ENCODE results near the gene PCCB. TPM values are rescaled to one million over a fixed set of nuclear protein-coding genes. Genes with fewer than 3 reads are reported as not detected.
"Not testable (repeated sequence)": the region's sequence is repeated elsewhere in the genome, so short reads cannot be mapped to it uniquely, and the experiment has no call there.

Gene PCCB
- total and polyA plus RNA-seq, 5 experiments from 2014 or later: 14.7 to 42.5 (median 30.2) TPM

GRCh38 chr3:136332776-136333175 lies 82.6 kb downstream of the PCCB start:
- H3K36me3 Mint-ChIP-seq: peaks cover 0 to 77% (median 38%) of the 10 kb centered on the region in 3 donors
- POLR2A ChIA-PET: interaction anchor here (1.6 kb wide), 1 partner anchor 420 kb away, joined by 3 read pairs; the partner anchor contains the start of gene STAG1
- DNase-seq: no peak
- no peaks in the 10 kb centered on the region for H3K27me3 Mint-ChIP-seq
- peak overlapping the region in 6 of 10 donors; percentile 12 to 85 (median 47) for H3K27ac Mint-ChIP-seq
- peaks cover 0 to 3% (median 0%) of the 10 kb centered on the region in 4 donors for H3K4me1 Mint-ChIP-seq
- ATAC-seq: no peak
- no peaks in the 10 kb centered on the region for H3K9me3 Mint-ChIP-seq
- no peak overlapping the region for H3K4me3 Mint-ChIP-seq

GRCh38 chr3:136334209-136334608 lies 84.1 kb downstream of the PCCB start:
- ATAC-seq: no peak
- POLR2A ChIA-PET: interaction anchor here (1.1 to 1.6 kb wide), 2 partner anchors 137 to 418 kb away, joined by 3 read pairs; partner anchors contain the start of gene STAG1
- Mint-ChIP-seq H3K4me1 (peaks cover 0 to 3% (median under 1%) of the 10 kb centered on the region in 4 donors), H3K9me3 (no peaks in the 10 kb centered on the region), H3K27ac (peak overlapping the region in 6 of 10 donors; percentile 4 to 78 (median 34)), H3K27me3 (no peaks in the 10 kb centered on the region), H3K4me3 (no peak overlapping the region), H3K36me3 (peaks cover 0 to 75% (median 29%) of the 10 kb centered on the region in 3 donors)
- no peak for DNase-seq

- H3K27me3 Mint-ChIP-seq, H3K9me3 Mint-ChIP-seq, H3K4me3 Mint-ChIP-seq, ATAC-seq, DNase-seq, H3K4me1 Mint-ChIP-seq, POLR2A ChIA-PET: not testable (repeated sequence)
- Mint-ChIP-seq H3K36me3 (peaks cover 0 to 75% (median 26%) of the 10 kb centered on the region in 3 donors), H3K27ac (peak overlapping the region in 4 of 10 donors; percentile 11 to 31 (median 16))
Observed at GRCh38 chr3:136334726-136335125, 84.6 kb downstream of the PCCB start.

GRCh38 chr3:136336329-136337100 lies 86.4 kb downstream of the PCCB start:
- peaks cover 0 to 83% (median 34%) of the 10 kb centered on the region in 3 donors for H3K36me3 Mint-ChIP-seq
- no peaks in the 10 kb centered on the region for H3K27me3 Mint-ChIP-seq
- H3K9me3 Mint-ChIP-seq: no peaks in the 10 kb centered on the region
- H3K27ac Mint-ChIP-seq: peak overlapping the region in 8 of 10 donors; percentile 7 to 83 (median 26)
- H3K4me3 Mint-ChIP-seq: no peak overlapping the region
- no peak for ATAC-seq
- POLR2A ChIA-PET: interaction anchor here (0.6 kb wide), 1 partner anchor 208 kb away, joined by 5 read pairs; no protein-coding TSS in a partner anchor
- no peak for DNase-seq
- peaks cover 0 to 3% (median under 1%) of the 10 kb centered on the region in 4 donors for H3K4me1 Mint-ChIP-seq

GRCh38 chr3:136343446-136343845 lies 93.3 kb downstream of the PCCB start:
- POLR2A ChIA-PET: no interaction called here
- Mint-ChIP-seq H3K36me3 (peaks cover 0 to 77% (median 21%) of the 10 kb centered on the region in 3 donors), H3K27ac (peak overlapping the region in 3 of 10 donors; percentile 11 to 66 (median 32)), H3K4me3 (no peak overlapping the region), H3K9me3 (no peaks in the 10 kb centered on the region), H3K4me1 (no peaks in the 10 kb centered on the region), H3K27me3 (no peaks in the 10 kb centered on the region)
- DNase-seq: no peak
- ATAC-seq: no peak

GRCh38 chr3:136343873-136344555 lies 93.9 kb downstream of the PCCB start:
- POLR2A ChIA-PET: no interaction called here
- DNase-seq (no peak), ATAC-seq (no peak)
- Mint-ChIP-seq H3K4me1 (no peaks in the 10 kb centered on the region), H3K9me3 (no peaks in the 10 kb centered on the region), H3K36me3 (peaks cover 0 to 77% (median 23%) of the 10 kb centered on the region in 3 donors), H3K27ac (peak overlapping the region in 3 of 10 donors; percentile 13 to 66 (median 32)), H3K27me3 (no peaks in the 10 kb centered on the region), H3K4me3 (no peak overlapping the region)

- POLR2A ChIA-PET: no interaction called here
- Mint-ChIP-seq H3K27me3 (no peaks in the 10 kb centered on the region), H3K9me3 (no peaks in the 10 kb centered on the region), H3K36me3 (peaks cover 0 to 67% (median 15%) of the 10 kb centered on the region in 3 donors), H3K4me1 (no peaks in the 10 kb centered on the region), H3K27ac (peak overlapping the region in 2 of 10 donors; percentile 53 to 72), H3K4me3 (no peak overlapping the region)
- no peak for DNase-seq
- ATAC-seq: no peak
Observed at GRCh38 chr3:136346486-136346885, 96.3 kb downstream of the PCCB start.

- Mint-ChIP-seq H3K36me3 (peaks cover 0 to 58% (median 7%) of the 10 kb centered on the region in 3 donors), H3K4me1 (peaks cover 0 to 5% (median 3%) of the 10 kb centered on the region in 4 donors), H3K27ac (peak overlapping the region in 3 of 10 donors; percentile 17 to 63 (median 44)), H3K9me3 (peaks cover 0 to 2% (median 0%) of the 10 kb centered on the region in 9 donors), H3K27me3 (no peaks in the 10 kb centered on the region), H3K4me3 (no peak overlapping the region)
- ATAC-seq (no peak), DNase-seq (no peak)
- POLR2A ChIA-PET: no interaction called here
Observed at GRCh38 chr3:136350132-136350531, 100.0 kb downstream of the PCCB start.

- ATAC-seq: no peak
- Mint-ChIP-seq H3K9me3 (peaks cover 0 to 5% (median 2%) of the 10 kb centered on the region in 9 donors), H3K27ac (peak overlapping the region in 6 of 10 donors; percentile 37 to 85 (median 53))
Observed at GRCh38 chr3:136350557-136350956, 100.4 kb downstream of the PCCB start.

GRCh38 chr3:136351351-136351750 lies 101.2 kb downstream of the PCCB start:
- Mint-ChIP-seq H3K27me3 (no peaks in the 10 kb centered on the region), H3K4me1 (peaks cover 0 to 5% (median 3%) of the 10 kb centered on the region in 4 donors), H3K27ac (no peak overlapping the region), H3K9me3 (peaks cover 0 to 10% (median 5%) of the 10 kb centered on the region in 9 donors), H3K36me3 (peaks cover 10 to 61% (median 17%) of the 10 kb centered on the region in 3 donors), H3K4me3 (no peak overlapping the region)
- POLR2A ChIA-PET: interaction anchor here (0.6 kb wide), 1 partner anchor 66 kb away, joined by 3 read pairs; no protein-coding TSS in a partner anchor
- DNase-seq (no peak), ATAC-seq (no peak)

More at GRCh38 chr3:136350557-136350956, 100.4 kb downstream of the PCCB start:
- POLR2A ChIA-PET: no interaction called here
- H3K27me3 Mint-ChIP-seq: no peaks in the 10 kb centered on the region
- H3K36me3 Mint-ChIP-seq: peaks cover 3 to 61% (median 11%) of the 10 kb centered on the region in 3 donors
- H3K4me3 Mint-ChIP-seq: no peak overlapping the region
- no peak for DNase-seq
- peaks cover 0 to 5% (median 3%) of the 10 kb centered on the region in 4 donors for H3K4me1 Mint-ChIP-seq

GRCh38 chr3:136351905-136352304 lies 101.8 kb downstream of the PCCB start:
- POLR2A ChIA-PET: interaction anchor here (0.6 kb wide), 1 partner anchor 65 kb away, joined by 3 read pairs; no protein-coding TSS in a partner anchor
- DNase-seq (no peak), ATAC-seq (no peak)
- Mint-ChIP-seq H3K4me3 (no peak overlapping the region), H3K4me1 (peaks cover 0 to 5% (median 3%) of the 10 kb centered on the region in 4 donors), H3K9me3 (peaks cover 0 to 10% (median 5%) of the 10 kb centered on the region in 9 donors), H3K36me3 (peaks cover 10 to 58% (median 19%) of the 10 kb centered on the region in 3 donors), H3K27ac (no peak overlapping the region), H3K27me3 (no peaks in the 10 kb centered on the region)

GRCh38 chr3:136353461-136353860 lies 103.3 kb downstream of the PCCB start:
- Mint-ChIP-seq H3K9me3 (peaks cover 0 to 10% (median 5%) of the 10 kb centered on the region in 9 donors), H3K27me3 (no peaks in the 10 kb centered on the region), H3K27ac (peak overlapping the region in 5 of 10 donors; percentile 0 to 82 (median 31)), H3K4me1 (peaks cover 0 to 5% (median 3%) of the 10 kb centered on the region in 4 donors), H3K36me3 (peaks cover 10 to 55% (median 27%) of the 10 kb centered on the region in 3 donors), H3K4me3 (no peak overlapping the region)
- ATAC-seq: no peak
- no peak for DNase-seq
- POLR2A ChIA-PET: no interaction called here

All from naive thymus-derived CD8-positive, alpha-beta T cell (primary cell).